Measurements from ENCODE around the gene QKI.

The QKI gene

GRCh38 chr6:163612200-163612599 lies 197.7 kb downstream of the QKI start:
- no peak for DNase-seq

GRCh38 chr6:163613025-163613424 lies 198.5 kb downstream of the QKI start:
- no peak for DNase-seq

GRCh38 chr6:163613668-163614067 lies 199.2 kb downstream of the QKI start:
- DNase-seq: no peak

GRCh38 chr6:163616452-163616851 lies 201.9 kb downstream of the QKI start:
- no peak for DNase-seq

- no peak for DNase-seq
Observed at GRCh38 chr6:163617549-163617948, 203.0 kb downstream of the QKI start.

GRCh38 chr6:163620101-163620500 lies 205.6 kb downstream of the QKI start:
- DNase-seq: no peak

- no peak for DNase-seq
Observed at GRCh38 chr6:163620670-163621330, 206.3 kb downstream of the QKI start.

- DNase-seq: no peak
Observed at GRCh38 chr6:163625265-163625664, 210.7 kb downstream of the QKI start.

- no peak for DNase-seq
Observed at GRCh38 chr6:163626073-163626867, 211.8 kb downstream of the QKI start.

GRCh38 chr6:163627274-163628062 lies 212.9 kb downstream of the QKI start:
- DNase-seq: no peak
